ENCODE measurements around the gene TXNDC8. TPM values are rescaled to one million over a fixed set of nuclear protein-coding genes. Genes with fewer than 3 reads are reported as not detected.
A peak's percentile ranks its signal among the peaks of the same experiment; 100 is the strongest.

TXNDC8 gene
- total and polyA plus RNA-seq, 7 donors = not detected

DNA sequence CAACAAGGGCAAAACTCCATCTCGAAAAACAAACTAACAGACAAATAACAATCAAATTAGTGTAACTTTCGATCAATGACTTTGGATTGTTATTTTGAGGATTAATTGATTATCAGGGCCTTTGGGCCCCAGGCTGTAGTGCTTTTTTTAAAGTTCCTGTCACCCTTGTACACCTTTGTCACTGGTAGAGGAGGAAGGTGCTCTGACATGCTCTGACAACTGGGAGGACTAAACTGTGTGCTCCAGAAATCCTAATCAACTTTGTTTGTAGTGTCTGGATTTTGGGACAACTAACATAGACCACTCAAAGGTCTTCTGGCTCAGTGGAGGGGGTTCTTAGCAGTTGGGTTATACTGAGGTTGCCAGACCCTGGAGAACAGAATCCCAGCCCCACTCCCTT is 83.2 kb downstream of the TXNDC8 start:
- peak overlapping the region in 3 of 4 donors; percentile 89 to 95 (median 89) for H3K27ac ChIP-seq
- H3K27me3 ChIP-seq = no peaks in the 10 kb centered on the region
- H3K4me1 ChIP-seq = peaks cover 0 to 27% (median 24%) of the 10 kb centered on the region in 4 donors
- H3K36me3 ChIP-seq = peaks cover 0 to 15% (median 6%) of the 10 kb centered on the region in 4 donors
- H3K9me3 ChIP-seq = no peaks in the 10 kb centered on the region
- TF ChIP-seq POLR2A (IDR thresholded peaks at IDR 0.05) (no peak), EP300 (IDR thresholded peaks at IDR 0.05) (no peak), POLR2AphosphoS5 (IDR thresholded peaks at IDR 0.05) (no peak)
- TF ChIP-seq, protein P1, sequence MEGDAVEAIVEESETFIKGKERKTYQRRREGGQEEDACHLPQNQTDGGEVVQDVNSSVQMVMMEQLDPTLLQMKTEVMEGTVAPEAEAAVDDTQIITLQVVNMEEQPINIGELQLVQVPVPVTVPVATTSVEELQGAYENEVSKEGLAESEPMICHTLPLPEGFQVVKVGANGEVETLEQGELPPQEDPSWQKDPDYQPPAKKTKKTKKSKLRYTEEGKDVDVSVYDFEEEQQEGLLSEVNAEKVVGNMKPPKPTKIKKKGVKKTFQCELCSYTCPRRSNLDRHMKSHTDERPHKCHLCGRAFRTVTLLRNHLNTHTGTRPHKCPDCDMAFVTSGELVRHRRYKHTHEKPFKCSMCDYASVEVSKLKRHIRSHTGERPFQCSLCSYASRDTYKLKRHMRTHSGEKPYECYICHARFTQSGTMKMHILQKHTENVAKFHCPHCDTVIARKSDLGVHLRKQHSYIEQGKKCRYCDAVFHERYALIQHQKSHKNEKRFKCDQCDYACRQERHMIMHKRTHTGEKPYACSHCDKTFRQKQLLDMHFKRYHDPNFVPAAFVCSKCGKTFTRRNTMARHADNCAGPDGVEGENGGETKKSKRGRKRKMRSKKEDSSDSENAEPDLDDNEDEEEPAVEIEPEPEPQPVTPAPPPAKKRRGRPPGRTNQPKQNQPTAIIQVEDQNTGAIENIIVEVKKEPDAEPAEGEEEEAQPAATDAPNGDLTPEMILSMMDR (IDR thresholded peaks at IDR 0.05) = no peak
- no peak for DNase-seq
- peak overlapping the region in 3 of 4 donors; percentile 75 to 95 (median 82) for H3K4me3 ChIP-seq
- intact Hi-C loops (cut with DNase I) = no loop called here
- 19 to 72% methylated on average over 2 of the region's 2 CpGs for WGBS, 2 donors

Small RNAs within 50 kb of the gene (small RNA-seq; reads per million reads assigned to genes)
- 0 reads per million in 3 donors for gene RNU6-1039P

Other genes starting within 250 kb of the TXNDC8 start
- gene C9orf152, start 129.7 kb downstream of the TXNDC8 start, total RNA-seq = not detected
- 10 to 100 TPM; 24.8 to 58.5 (median 49.9) TPM for gene C9orf152, start 129.7 kb downstream of the TXNDC8 start, polyA plus RNA-seq
- 100 to 1,000 TPM in 3 of 4 donors, 10 to 100 TPM in 1; 94.9 to 211 (median 158) TPM for gene TXN, start 81.4 kb downstream of the TXNDC8 start, total RNA-seq
- 100 to 1,000 TPM; 508 to 827 (median 733) TPM for gene TXN, start 81.4 kb downstream of the TXNDC8 start, polyA plus RNA-seq
- 10 to 100 TPM; 24.3 to 77.5 (median 52.4) TPM for gene SVEP1, start 241.9 kb upstream of the TXNDC8 start, total RNA-seq
- 1 to 10 TPM in 2 of 3 donors, under 1 TPM in 1; 0.23 to 2.9 (median 2.4) TPM for gene SVEP1, start 241.9 kb upstream of the TXNDC8 start, polyA plus RNA-seq

All from sigmoid colon (tissue), 7 donors.